M059J (cell line): ENCODE results near the gene MGLL. TPM values are rescaled to one million over a fixed set of nuclear protein-coding genes. Genes with fewer than 3 reads are reported as not detected.

Experiments used
- DNase-seq: peaks from one replicate; pipeline ENCODE4 v3.0.0-alpha.2; 2012; ENCODE audit warnings: low read depth
- total RNA-seq: library from RNA; depleted of rRNA; stranded (reverse); fragments of >200 nt; shearing (Covaris generic); gene quantifications from 2 replicates; pipeline ENCODE4 v1.2.3, GENCODE V29; 2014

MGLL gene
- total RNA-seq, 1 experiment from 2014 or later: 17.0 TPM

- DNase-seq: no peak
Measured at GRCh38 chr3:127676456-127676855, 145.9 kb downstream of the MGLL start.

- DNase-seq: no peak
Measured at GRCh38 chr3:127675651-127676391, 146.5 kb downstream of the MGLL start.

GRCh38 chr3:127674790-127675189, 147.5 kb downstream of the MGLL start:
- DNase-seq: no peak

GRCh38 chr3:127674101-127674721, 148.1 kb downstream of the MGLL start:
- DNase-seq: no peak

- peak; percentile 30 for DNase-seq
Measured at GRCh38 chr3:127673191-127674100, 148.9 kb downstream of the MGLL start.

- DNase-seq: peak; percentile 80
Measured at GRCh38 chr3:127672429-127673190, 149.7 kb downstream of the MGLL start, which contains the start of gene ABTB1. ABTB1 (plus strand) TSS chr3:127672952; CDS start chr3:127673026, 74 bp downstream.

- DNase-seq: no peak
Measured at GRCh38 chr3:127671523-127672428, 150.5 kb downstream of the MGLL start.

GRCh38 chr3:127670761-127671522, 151.4 kb downstream of the MGLL start:
- DNase-seq: no peak

- no peak for DNase-seq
Measured at GRCh38 chr3:127670229-127670559, 152.1 kb downstream of the MGLL start.

- no peak for DNase-seq
Measured at GRCh38 chr3:127669541-127670228, 152.6 kb downstream of the MGLL start.

GRCh38 chr3:127668906-127669305, 153.4 kb downstream of the MGLL start:
- DNase-seq: no peak

- DNase-seq: no peak
Measured at GRCh38 chr3:127667119-127667681, 155.1 kb downstream of the MGLL start.

GRCh38 chr3:127666676-127667075, 155.6 kb downstream of the MGLL start:
- no peak for DNase-seq

- no peak for DNase-seq
Measured at GRCh38 chr3:127665586-127665985, 156.7 kb downstream of the MGLL start.

GRCh38 chr3:127665165-127665564, 157.2 kb downstream of the MGLL start:
- DNase-seq: no peak

GRCh38 chr3:127663151-127663550, 159.2 kb downstream of the MGLL start:
- DNase-seq: no peak

- DNase-seq: no peak
Measured at GRCh38 chr3:127662001-127662469, 160.3 kb downstream of the MGLL start.

- DNase-seq: no peak
Measured at GRCh38 chr3:127661600-127661999, 160.7 kb downstream of the MGLL start.
